Hepatocyte (in vitro differentiated cells): ENCODE data around the gene PCLO. TPM values are rescaled to one million over a fixed set of nuclear protein-coding genes. Genes with fewer than 3 reads are reported as not detected.

ENCODE experiments used
- DNase-seq: peaks from one replicate; pipeline ENCODE4 v3.0.0-alpha.2; 2016; ENCODE audit warnings: low spot score
- H2AFZ ChIP-seq: fragments of 200-600 bp; sonication (generic); 2 replicates; pipeline ENCODE4 v1.6.0; 2016; ENCODE audit warnings: antibody characterized with exemption, mild to moderate bottlenecking
- H3K27ac ChIP-seq: fragments of 200-600 bp; sonication (generic); 2 replicates; pipeline ENCODE4 v1.5.1; 2016; ENCODE audit warnings: mild to moderate bottlenecking
- H3K27me3 ChIP-seq: fragments of 200-600 bp; sonication (generic); 2 replicates; pipeline ENCODE4 v1.6.1; 2016
- H3K36me3 ChIP-seq: fragments of 200-600 bp; sonication (generic); replicated peaks from 2 replicates; pipeline ENCODE4 v1.5.1; 2016; ENCODE audit warnings: low read depth; ENCODE audit not compliant: insufficient read depth
- H3K4me1 ChIP-seq: fragments of 200-600 bp; sonication (generic); 2 replicates; pipeline ENCODE4 v1.5.1; 2016; ENCODE audit warnings: mild to moderate bottlenecking, moderate library complexity; ENCODE audit not compliant: insufficient read depth
- H3K4me2 ChIP-seq: fragments of 200-600 bp; sonication (generic); 2 replicates; pipeline ENCODE4 v1.6.0; 2016
- H3K4me3 ChIP-seq: fragments of 200-600 bp; sonication (generic); 2 replicates; pipeline ENCODE4 v1.5.1; 2016; ENCODE audit warnings: mild to moderate bottlenecking
- H3K79me2 ChIP-seq: fragments of 200-600 bp; sonication (generic); 2 replicates; pipeline ENCODE4 v1.6.0; 2017; ENCODE audit warnings: mild to moderate bottlenecking
- H3K9me2 ChIP-seq: fragments of 200-600 bp; sonication (generic); replicated peaks from 2 replicates; pipeline ENCODE4 v1.6.0; 2017; ENCODE audit warnings: mild to moderate bottlenecking; ENCODE audit not compliant: insufficient read depth
- H3K9me3 ChIP-seq: fragments of 200-600 bp; sonication (generic); 2 replicates; pipeline ENCODE4 v1.5.1; 2016; ENCODE audit warnings: low read depth, mild to moderate bottlenecking
- H4K20me1 ChIP-seq: fragments of 200-600 bp; sonication (generic); 2 replicates; pipeline ENCODE4 v1.6.0; 2016; ENCODE audit warnings: mild to moderate bottlenecking; ENCODE audit not compliant: insufficient read depth, poor library complexity, severe bottlenecking
- EZH2 ChIP-seq: fragments of 200-600 bp; sonication (generic); IDR thresholded peaks from 2 replicates; pipeline ENCODE4 v1.6.1; 2016; ENCODE audit warnings: antibody characterized with exemption, mild to moderate bottlenecking, borderline replicate concordance
- EZH2phosphoT487 ChIP-seq: fragments of 200-600 bp; sonication (generic); IDR thresholded peaks from one replicate; pipeline ENCODE4 v1.6.1; 2018; ENCODE audit warnings: antibody characterized with exemption, mild to moderate bottlenecking, low read depth, moderate library complexity; ENCODE audit not compliant: unreplicated experiment, severe bottlenecking
- WGBS: methylation state at CpG from one replicate; pipeline ENCODE4 v1.1.6; 2016; ENCODE audit warnings: low lambda C conversion rate; ENCODE audit errors: missing lambda C conversion rate; 5-methylcytosine and 5-hydroxymethylcytosine counted together
- polyA plus RNA-seq: library from polyadenylated mRNA; unstranded; fragments of >200 nt; fragmentation: Nextera tagmentation; extraction: Ambion mirVana; gene quantifications from 2 replicates; pipeline ENCODE4 v1.2.1, GENCODE V29; 2016
- total RNA-seq: library from RNA; depleted of rRNA; stranded (reverse); fragments of >200 nt; gene quantifications from 2 replicates; pipeline ENCODE4 v1.2.3, GENCODE V29; 2014
- TF ChIP-seq, protein P1 (sequence below): fragments of 200-600 bp; sonication (generic); IDR thresholded peaks from 2 replicates; pipeline ENCODE4 v1.5.1; 2016; ENCODE audit warnings: antibody characterized with exemption, mild to moderate bottlenecking; ENCODE audit not compliant: poor library complexity

The PCLO gene
- total and polyA plus RNA-seq, 2 experiments from 2014 or later = 1.3 to 8.1 TPM

DNA sequence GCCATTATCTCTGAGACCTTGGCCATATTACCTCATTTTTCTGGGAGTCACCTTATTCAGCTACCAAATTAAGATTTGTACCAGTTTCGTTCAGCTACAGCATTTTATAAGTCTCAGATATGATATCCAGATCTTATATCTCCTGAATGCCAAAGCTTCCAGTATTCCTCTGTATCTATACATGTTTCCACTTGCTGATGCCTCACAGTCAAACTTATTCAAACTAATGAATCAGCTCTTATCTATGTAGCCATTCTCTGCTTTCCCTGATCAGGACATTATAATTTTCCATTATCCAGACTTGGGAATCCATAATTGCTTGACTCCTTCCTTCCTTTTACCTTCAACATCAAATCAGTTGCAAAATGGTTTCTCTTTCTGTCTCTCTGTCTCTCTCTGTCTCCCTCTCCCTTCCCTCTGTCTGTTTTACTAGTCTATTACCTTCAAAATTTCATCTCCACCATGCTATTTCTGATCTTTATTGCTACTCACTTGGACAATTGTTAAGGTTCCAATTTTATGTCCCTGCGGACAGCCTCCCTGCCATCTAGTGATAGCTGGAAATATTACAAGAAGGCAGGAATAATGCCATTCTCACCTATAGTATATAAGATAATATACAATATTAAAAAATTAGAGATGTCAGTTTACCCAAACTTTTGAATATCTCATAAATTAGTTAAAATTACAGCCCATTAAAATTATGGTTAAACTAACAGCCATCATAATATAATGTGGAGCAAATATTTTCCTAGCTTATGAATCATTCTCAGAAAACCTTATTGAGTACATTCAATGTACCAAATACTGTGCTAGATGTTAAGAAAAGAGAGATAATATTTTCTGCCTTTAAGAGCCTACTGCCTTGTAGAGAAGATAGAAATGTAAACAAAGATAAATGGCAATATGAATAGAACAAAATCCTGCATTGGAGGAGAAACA lies 89.8 kb downstream of the PCLO start:
- Histone ChIP-seq H3K9me2 (no peaks in the 10 kb centered on the region), H2AFZ (no peak overlapping the region), H3K4me1 (no peaks in the 10 kb centered on the region), H3K9me3 (no peaks in the 10 kb centered on the region), H3K36me3 (no peaks in the 10 kb centered on the region), H3K4me2 (no peak overlapping the region), H4K20me1 (no peaks in the 10 kb centered on the region), H3K27me3 (no peaks in the 10 kb centered on the region), H3K4me3 (no peak overlapping the region), H3K27ac (no peak overlapping the region), H3K79me2 (no peaks in the 10 kb centered on the region)
- DNase-seq = no peak
- TF ChIP-seq EZH2 = no peak
- TF ChIP-seq, protein P1, sequence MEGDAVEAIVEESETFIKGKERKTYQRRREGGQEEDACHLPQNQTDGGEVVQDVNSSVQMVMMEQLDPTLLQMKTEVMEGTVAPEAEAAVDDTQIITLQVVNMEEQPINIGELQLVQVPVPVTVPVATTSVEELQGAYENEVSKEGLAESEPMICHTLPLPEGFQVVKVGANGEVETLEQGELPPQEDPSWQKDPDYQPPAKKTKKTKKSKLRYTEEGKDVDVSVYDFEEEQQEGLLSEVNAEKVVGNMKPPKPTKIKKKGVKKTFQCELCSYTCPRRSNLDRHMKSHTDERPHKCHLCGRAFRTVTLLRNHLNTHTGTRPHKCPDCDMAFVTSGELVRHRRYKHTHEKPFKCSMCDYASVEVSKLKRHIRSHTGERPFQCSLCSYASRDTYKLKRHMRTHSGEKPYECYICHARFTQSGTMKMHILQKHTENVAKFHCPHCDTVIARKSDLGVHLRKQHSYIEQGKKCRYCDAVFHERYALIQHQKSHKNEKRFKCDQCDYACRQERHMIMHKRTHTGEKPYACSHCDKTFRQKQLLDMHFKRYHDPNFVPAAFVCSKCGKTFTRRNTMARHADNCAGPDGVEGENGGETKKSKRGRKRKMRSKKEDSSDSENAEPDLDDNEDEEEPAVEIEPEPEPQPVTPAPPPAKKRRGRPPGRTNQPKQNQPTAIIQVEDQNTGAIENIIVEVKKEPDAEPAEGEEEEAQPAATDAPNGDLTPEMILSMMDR = peak; percentile 36
- no peak for TF ChIP-seq EZH2phosphoT487
- WGBS = 75% methylated on average over 2 of the region's 2 CpGs

DNA sequence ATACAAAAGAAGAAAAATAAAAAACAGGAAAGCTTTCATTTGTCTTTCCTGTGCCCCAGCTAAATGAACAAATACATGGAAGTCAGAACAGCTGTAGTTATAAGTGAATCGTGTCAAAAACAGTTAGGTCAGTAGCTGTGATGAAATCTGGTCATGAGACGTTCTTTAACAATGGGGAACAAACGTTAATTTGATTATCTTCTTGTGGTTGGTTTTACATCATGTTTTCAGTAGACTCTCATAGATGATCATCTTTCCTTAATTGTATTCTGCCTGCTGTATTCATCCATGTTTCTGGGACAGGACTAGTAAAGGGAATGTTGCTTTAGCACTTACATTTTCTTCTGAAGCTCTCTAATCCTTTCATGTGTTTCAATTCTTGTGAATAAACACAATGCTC lies 97.0 kb downstream of the PCLO start:
- no peaks in the 10 kb centered on the region for H3K9me3 ChIP-seq
- 82% methylated on average over 3 of the region's 3 CpGs for WGBS
- H2AFZ ChIP-seq = no peak overlapping the region
- no peaks in the 10 kb centered on the region for H4K20me1 ChIP-seq
- no peak overlapping the region for H3K27ac ChIP-seq
- DNase-seq = no peak
- H3K4me1 ChIP-seq = no peaks in the 10 kb centered on the region
- H3K4me3 ChIP-seq = no peak overlapping the region
- no peaks in the 10 kb centered on the region for H3K36me3 ChIP-seq
- H3K9me2 ChIP-seq = no peaks in the 10 kb centered on the region
- no peaks in the 10 kb centered on the region for H3K79me2 ChIP-seq
- no peaks in the 10 kb centered on the region for H3K27me3 ChIP-seq
- TF ChIP-seq EZH2 (no peak), EZH2phosphoT487 (no peak)
- TF ChIP-seq, protein P1 = no peak
- no peak overlapping the region for H3K4me2 ChIP-seq

DNA sequence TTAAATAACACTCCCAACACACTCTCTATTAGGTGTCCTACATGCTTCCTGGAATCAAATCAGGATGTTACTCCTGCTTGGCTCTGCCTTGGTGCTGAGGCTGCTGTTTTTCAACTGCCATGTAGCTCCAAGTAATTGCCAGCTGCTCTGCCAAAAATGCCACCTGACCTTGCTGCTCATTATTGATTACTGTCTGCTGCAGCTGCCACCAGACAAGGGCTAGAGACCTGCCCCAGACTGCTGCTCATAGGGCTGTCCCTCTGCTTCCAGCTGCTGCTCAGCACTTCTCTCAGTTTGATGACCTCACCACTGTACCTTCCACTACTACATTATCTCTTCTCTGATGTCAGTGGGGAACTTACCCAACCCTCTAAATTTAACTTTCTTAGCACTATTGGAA lies 102.5 kb downstream of the PCLO start:
- Histone ChIP-seq H3K27ac (no peak overlapping the region), H3K4me2 (no peak overlapping the region), H3K9me3 (no peaks in the 10 kb centered on the region), H4K20me1 (no peaks in the 10 kb centered on the region), H2AFZ (no peak overlapping the region), H3K27me3 (no peaks in the 10 kb centered on the region), H3K9me2 (no peaks in the 10 kb centered on the region), H3K4me3 (no peak overlapping the region), H3K4me1 (no peaks in the 10 kb centered on the region), H3K36me3 (no peaks in the 10 kb centered on the region), H3K79me2 (no peaks in the 10 kb centered on the region)
- TF ChIP-seq, protein P1 = no peak
- TF ChIP-seq EZH2 = no peak
- no peak for DNase-seq
